TTC549 (cell line): ENCODE data around the gene CEP97.
"Not testable (repeated sequence)": the region's sequence is repeated elsewhere in the genome, so short reads cannot be mapped to it uniquely, and the experiment has no call there.

ENCODE experiments used
- FAIRE-seq: peaks from 2 replicates; lab custom pipeline; 2012; peaks lifted over from hg19 to GRCh38; lab: Jason Lieb, UNC

The CEP97 gene

GRCh38 chr3:101724329-101725193 lies at the start of gene CEP97:
Gene CEP97 (plus strand): TSS chr3:101724614. CDS start chr3:101724677, 63 bp downstream.
- peak; percentile 74 for FAIRE-seq

- no peak for FAIRE-seq
These were observed 48.7 kb upstream of the CEP97 start for GRCh38 chr3:101675709-101676215.

- FAIRE-seq = no peak
These were observed 48.1 kb upstream of the CEP97 start for GRCh38 chr3:101676216-101676764.

- FAIRE-seq = peak; percentile 95
These were observed 47.5 kb upstream of the CEP97 start, which contains the start of gene ZBTB11 for GRCh38 chr3:101676765-101677435. Gene ZBTB11 (minus strand): TSS chr3:101677132. CDS start chr3:101676914, 218 bp downstream.

- no peak for FAIRE-seq
These were observed 46.8 kb upstream of the CEP97 start for GRCh38 chr3:101677436-101678286.

- FAIRE-seq = not testable (repeated sequence)
These were observed 45.6 kb upstream of the CEP97 start for GRCh38 chr3:101678837-101679236.

- no peak for FAIRE-seq
These were observed 43.9 kb upstream of the CEP97 start for GRCh38 chr3:101680466-101680865.

- FAIRE-seq = no peak
These were observed 39.4 kb upstream of the CEP97 start for GRCh38 chr3:101685050-101685400.

GRCh38 chr3:101685870-101686307 lies 38.5 kb upstream of the CEP97 start:
- no peak for FAIRE-seq

GRCh38 chr3:101687142-101687931 lies 37.1 kb upstream of the CEP97 start:
- no peak for FAIRE-seq

- FAIRE-seq = no peak
These were observed 35.1 kb upstream of the CEP97 start for GRCh38 chr3:101689286-101689685.

GRCh38 chr3:101690972-101691371 lies 33.4 kb upstream of the CEP97 start:
- no peak for FAIRE-seq

- not testable (repeated sequence) for FAIRE-seq
These were observed 32.4 kb upstream of the CEP97 start for GRCh38 chr3:101691685-101692671.

- FAIRE-seq = not testable (repeated sequence)
These were observed 30.9 kb upstream of the CEP97 start for GRCh38 chr3:101693540-101693939.

GRCh38 chr3:101694836-101695235 lies 29.6 kb upstream of the CEP97 start:
- FAIRE-seq = not testable (repeated sequence)

GRCh38 chr3:101695779-101696372 lies 28.5 kb upstream of the CEP97 start:
- FAIRE-seq = no peak

- no peak for FAIRE-seq
These were observed 22.4 kb upstream of the CEP97 start for GRCh38 chr3:101701696-101702634.

GRCh38 chr3:101702726-101703125 lies 21.7 kb upstream of the CEP97 start:
- no peak for FAIRE-seq
